ENCODE measurements around the gene ISG15. TPM values are rescaled to one million over a fixed set of nuclear protein-coding genes. Genes with fewer than 3 reads are reported as not detected.

Gene ISG15
- total and polyA plus RNA-seq, 7 donors, result 2.9 to 22.1 (median 12.4) TPM

- Histone ChIP-seq H3K27ac (no peak overlapping the region), H3K4me1 (peaks cover 11% of the 10 kb centered on the region), H3K36me3 (ENCODE audit: insufficient read depth in 1 of 2, low read depth in 1 of 2) (no peaks in the 10 kb centered on the region), H3K9me3 (no peaks in the 10 kb centered on the region), H3K4me3 (no peak overlapping the region), H3K27me3 (ENCODE audit: insufficient read depth in 3 of 3, low read length in 2 of 3) (peaks cover 0 to 54% (median 12%) of the 10 kb centered on the region in 3 donors)
- DNase-seq (no peak), ATAC-seq (no peak)
- TF ChIP-seq CTCF (IDR thresholded peaks at IDR 0.05), result no peak
- intact Hi-C loops (cut with DNase I), result loop anchor here (2.0 to 10.0 kb wide), 4 partner anchors 31 to 261 kb away; partner anchors contain the start of gene UBE2J2 (in 1 of the 2)
- 83 to 87% (median 84%) methylated on average over 11 of the region's 11 CpGs for WGBS, 3 donors
Observed at GRCh38 chr1:1031659-1032235, 18.4 kb downstream of the ISG15 start.

DNA sequence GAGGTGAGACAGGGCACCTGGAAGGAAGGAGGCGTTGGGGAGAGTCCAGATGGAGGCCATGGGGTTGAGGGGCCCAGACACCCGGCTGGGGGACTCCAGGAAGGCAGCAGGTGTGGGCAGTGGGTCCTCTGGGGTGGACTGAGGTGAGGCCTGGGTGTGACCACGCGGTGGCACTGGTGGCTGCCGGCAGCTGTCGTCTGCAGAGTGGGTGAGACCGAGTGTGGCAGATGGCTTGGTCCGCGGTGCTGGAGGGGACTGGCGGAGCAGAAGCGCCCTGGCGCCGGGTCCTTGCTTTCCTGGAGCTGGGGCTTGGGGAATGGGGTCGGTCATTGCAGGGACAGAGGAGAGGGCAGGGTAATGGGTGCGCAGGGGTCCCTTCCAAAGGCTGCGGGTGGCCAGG, 19.1 kb downstream of the ISG15 start:
- peak; percentile 16 for TF ChIP-seq CTCF (IDR thresholded peaks at IDR 0.05)
- 19 to 23% (median 20%) methylated on average over 16 of the region's 16 CpGs for WGBS, 3 donors
- DNase-seq, result no peak
- no peaks in the 10 kb centered on the region for H3K36me3 ChIP-seq (ENCODE audit: insufficient read depth in 1 of 2, low read depth in 1 of 2)
- H3K4me1 ChIP-seq, result peaks cover 11% of the 10 kb centered on the region
- H3K27ac ChIP-seq, result no peak overlapping the region
- ATAC-seq, result peak; percentile 64 to 81 (median 71)
- H3K9me3 ChIP-seq, result no peaks in the 10 kb centered on the region
- intact Hi-C loops (cut with DNase I), result loop anchor here (2.0 to 10.0 kb wide), 4 partner anchors 30 to 260 kb away; partner anchors contain the start of gene UBE2J2 (in 1 of the 2)
- peaks cover 0 to 55% (median 12%) of the 10 kb centered on the region in 3 donors for H3K27me3 ChIP-seq (ENCODE audit: insufficient read depth in 3 of 3, low read length in 2 of 3)
- H3K4me3 ChIP-seq, result peak overlapping the region; percentile 65

DNA sequence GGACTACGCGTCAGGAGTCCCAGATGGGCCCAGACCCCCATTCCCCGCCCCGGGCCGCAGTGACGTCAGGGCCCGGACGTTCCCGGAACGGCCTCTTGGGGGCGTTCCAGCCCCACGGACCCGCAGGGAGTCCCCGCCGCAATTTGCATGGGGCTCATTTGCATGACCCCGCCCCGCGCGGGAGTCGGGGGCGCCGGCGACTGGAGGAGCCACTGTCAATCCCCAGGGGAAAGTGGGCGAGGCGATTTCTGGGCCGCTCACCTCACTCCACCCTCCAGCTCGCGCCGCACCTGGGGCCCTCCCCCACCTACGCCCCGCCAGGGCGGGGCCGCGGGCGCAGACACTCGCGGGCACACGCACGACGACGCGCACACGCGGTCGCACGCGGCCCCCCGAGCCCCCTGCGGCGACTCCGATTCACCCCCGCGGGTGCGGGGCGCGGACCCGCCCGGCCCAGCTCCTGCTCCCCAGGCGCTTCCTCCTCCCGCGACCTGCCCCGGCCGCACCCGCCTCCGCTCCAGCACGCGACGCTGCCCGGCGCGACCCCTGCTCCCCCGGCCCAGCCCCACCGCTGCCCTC, 19.8 kb downstream of the ISG15 start:
- peak; percentile 79 to 89 for DNase-seq
- Histone ChIP-seq H3K4me1 (peaks cover 11% of the 10 kb centered on the region), H3K27ac (no peak overlapping the region), H3K9me3 (no peaks in the 10 kb centered on the region), H3K27me3 (ENCODE audit: insufficient read depth in 3 of 3, low read length in 2 of 3) (peaks cover 0 to 59% (median 9%) of the 10 kb centered on the region in 3 donors), H3K4me3 (peak overlapping the region; percentile 65), H3K36me3 (ENCODE audit: insufficient read depth in 1 of 2, low read depth in 1 of 2) (no peaks in the 10 kb centered on the region)
- ATAC-seq, result peak; percentile 84 to 96 (median 92)
- intact Hi-C loops (cut with DNase I), result loop anchor here (2.0 to 10.0 kb wide), 4 partner anchors 30 to 259 kb away; partner anchors contain the start of gene UBE2J2 (in 1 of the 2)
- WGBS, 3 donors, result 2 to 6% (median 3%) methylated on average over 33 to 73 of the region's 73 CpGs
- TF ChIP-seq CTCF (IDR thresholded peaks at IDR 0.05), result peak; percentile 51

GRCh38 chr1:1033731-1034438, 20.6 kb downstream of the ISG15 start:
- Histone ChIP-seq H3K4me1 (peaks cover 11% of the 10 kb centered on the region), H3K4me3 (peak overlapping the region; percentile 54), H3K27me3 (ENCODE audit: insufficient read depth in 3 of 3, low read length in 2 of 3) (peaks cover 0 to 67% (median 10%) of the 10 kb centered on the region in 3 donors), H3K27ac (no peak overlapping the region), H3K36me3 (ENCODE audit: insufficient read depth in 1 of 2, low read depth in 1 of 2) (no peaks in the 10 kb centered on the region), H3K9me3 (no peaks in the 10 kb centered on the region)
- intact Hi-C loops (cut with DNase I), result loop anchor here (2.0 to 10.0 kb wide), 4 partner anchors 29 to 258 kb away; partner anchors contain the start of gene UBE2J2 (in 1 of the 2)
- TF ChIP-seq CTCF (IDR thresholded peaks at IDR 0.05), result no peak
- ATAC-seq (no peak), DNase-seq (no peak)
- 13 to 27% (median 17%) methylated on average over 35 to 71 of the region's 71 CpGs for WGBS, 3 donors
